Measurements from ENCODE around the gene UBE2D2.

Gene UBE2D2

DNA sequence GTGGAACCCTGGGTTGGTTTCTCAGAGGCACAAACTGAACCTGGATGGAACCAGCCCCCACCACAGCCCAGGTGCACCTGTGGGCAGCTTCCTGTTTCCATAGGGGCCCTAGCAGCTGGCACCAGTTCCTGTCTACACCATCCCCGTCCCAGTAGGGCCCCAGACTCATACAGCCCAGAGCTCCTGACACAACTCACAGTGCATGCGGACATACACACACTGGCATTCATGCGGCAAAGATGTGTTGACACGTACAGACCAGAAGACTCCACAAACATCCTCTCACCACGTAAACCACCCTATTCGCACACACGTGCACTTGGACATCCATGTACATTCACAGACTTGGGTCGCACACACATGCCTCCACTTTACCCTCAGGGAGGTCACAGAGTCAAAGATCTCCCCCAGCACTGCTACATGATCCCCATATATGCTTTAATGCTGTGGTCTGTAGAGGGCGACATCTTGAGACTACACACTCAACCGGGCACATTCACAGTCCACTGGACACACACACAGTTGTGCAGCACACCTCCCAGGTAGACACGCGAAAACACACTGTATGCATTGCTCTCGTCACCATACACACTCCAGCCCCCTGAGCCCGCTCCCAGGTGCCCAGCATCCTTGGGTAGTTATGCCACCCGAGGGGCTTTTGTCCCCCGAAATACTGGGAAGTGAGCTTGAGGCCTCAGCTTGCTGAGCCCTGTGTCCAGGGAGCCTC is 109.4 kb downstream of the UBE2D2 start:
- H3K4me1 ChIP-seq, result peaks cover 98 to 100% (median 100%) of the 10 kb centered on the region in 10 experiments
- peak overlapping the region in 10 of 11 experiments; percentile 63 to 95 (median 90); a peak in 20 of 22 replicates for H3K27ac ChIP-seq
- peak overlapping the region; percentile 26 to 73 (median 63); a peak in 18 of 20 replicates for H3K4me3 ChIP-seq
- no peaks in the 10 kb centered on the region for H3K36me3 ChIP-seq
- peak in 2 of 11 experiments; percentile 13 to 46; a peak in 1 of 22 replicates for TF ChIP-seq Cebpa-rat (IDR thresholded peaks at IDR 0.05)
- peak overlapping the region; percentile 59 to 93 (median 85); a peak in 21 of 22 replicates for H3K9ac ChIP-seq
- H3K4me2 ChIP-seq, result peak overlapping the region; percentile 94 to 100 (median 99)
- no peaks in the 10 kb centered on the region for H3K9me3 ChIP-seq (replicated peaks in 1 of 11)
- H3K27me3 ChIP-seq, result no peaks in the 10 kb centered on the region
- H4K20me1 ChIP-seq, result peaks cover 37 to 96% (median 63%) of the 10 kb centered on the region in 11 experiments; a peak in 18 of 22 replicates

DNA sequence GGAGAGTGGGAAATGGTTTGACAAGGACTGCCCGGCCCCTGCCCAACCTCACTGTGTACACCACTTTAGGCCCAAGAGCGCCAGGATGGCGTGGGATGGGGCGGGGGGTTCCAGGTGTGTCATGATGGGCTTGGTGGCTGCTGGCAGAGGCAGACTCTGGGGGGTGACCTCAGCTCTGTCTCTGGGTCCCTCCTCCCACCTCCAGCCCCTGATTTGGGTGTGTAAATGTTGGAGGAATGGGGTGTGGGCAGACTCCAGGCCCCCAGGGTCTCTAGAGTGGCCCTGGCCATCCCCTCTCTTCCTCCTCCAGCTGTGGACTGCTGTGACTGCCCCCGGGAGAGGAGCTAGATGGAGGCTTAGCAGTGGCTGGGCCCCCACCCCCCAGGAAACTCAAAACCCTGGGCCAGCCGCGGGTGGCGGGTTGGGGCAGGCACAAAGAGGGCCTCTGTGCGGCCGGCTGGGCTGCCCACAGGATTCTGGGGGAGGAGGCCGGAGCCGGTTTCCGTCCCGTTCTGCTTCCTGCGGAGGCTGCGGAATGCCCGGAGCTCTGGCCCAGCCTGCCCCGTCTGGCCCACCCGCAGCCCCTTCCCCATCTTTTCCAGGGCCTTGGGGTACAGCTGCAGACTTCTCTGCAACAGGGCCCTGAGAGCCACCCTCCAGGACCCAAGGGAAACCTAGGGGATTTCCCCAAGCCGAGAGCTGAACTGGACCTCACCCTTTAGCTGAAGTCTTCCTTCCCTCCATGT is 110.1 kb downstream of the UBE2D2 start:
- Histone ChIP-seq H3K27ac (peak overlapping the region; percentile 3 to 95 (median 90); a peak in 21 of 22 replicates), H3K27me3 (no peaks in the 10 kb centered on the region), H3K36me3 (no peaks in the 10 kb centered on the region), H3K9ac (peak overlapping the region; percentile 46 to 93 (median 85); a peak in 21 of 22 replicates), H4K20me1 (peaks cover 38 to 92% (median 59%) of the 10 kb centered on the region in 11 experiments; a peak in 17 of 22 replicates), H3K9me3 (replicated peaks in 1 of 11) (no peaks in the 10 kb centered on the region), H3K4me1 (peaks cover 93 to 97% (median 96%) of the 10 kb centered on the region in 10 experiments), H3K4me3 (peak overlapping the region; percentile 11 to 73 (median 62); a peak in 17 of 20 replicates), H3K4me2 (peak overlapping the region; percentile 94 to 100 (median 99))
- no peak for TF ChIP-seq Cebpa-rat (IDR thresholded peaks at IDR 0.05)

GRCh38 chr5:139675213-139675612 is 114.1 kb downstream of the UBE2D2 start:
- Histone ChIP-seq H3K9ac (peak overlapping the region in 5 of 11 experiments; percentile 2 to 56 (median 32); a peak in 6 of 22 replicates), H3K4me1 (peaks cover 72 to 94% (median 92%) of the 10 kb centered on the region in 10 experiments), H3K27me3 (no peaks in the 10 kb centered on the region), H3K4me2 (peak overlapping the region; percentile 5 to 100 (median 97); a peak in 21 of 22 replicates), H3K4me3 (no peak overlapping the region), H3K9me3 (replicated peaks in 1 of 11) (no peaks in the 10 kb centered on the region), H4K20me1 (peaks cover 26 to 92% (median 69%) of the 10 kb centered on the region in 11 experiments; a peak in 20 of 22 replicates), H3K27ac (peak overlapping the region in 4 of 11 experiments; percentile 17 to 95 (median 40); a peak in 2 of 22 replicates), H3K36me3 (peaks cover 0 to 11% (median 6%) of the 10 kb centered on the region in 11 experiments; a peak in 15 of 22 replicates)
- no peak for TF ChIP-seq Cebpa-rat (IDR thresholded peaks at IDR 0.05)

GRCh38 chr5:139675825-139676224 is 114.7 kb downstream of the UBE2D2 start:
- peaks cover 0 to 17% (median 12%) of the 10 kb centered on the region in 11 experiments; a peak in 18 of 22 replicates for H3K36me3 ChIP-seq
- H3K4me2 ChIP-seq, result peak overlapping the region in 10 of 11 experiments; percentile 5 to 100 (median 97); a peak in 16 of 22 replicates
- H3K27me3 ChIP-seq, result no peaks in the 10 kb centered on the region
- no peak overlapping the region for H3K4me3 ChIP-seq
- TF ChIP-seq Cebpa-rat (IDR thresholded peaks at IDR 0.05), result no peak
- peaks cover 65 to 94% (median 88%) of the 10 kb centered on the region in 10 experiments for H3K4me1 ChIP-seq
- H3K9me3 ChIP-seq (replicated peaks in 1 of 11), result no peaks in the 10 kb centered on the region
- peaks cover 26 to 95% (median 69%) of the 10 kb centered on the region in 11 experiments; a peak in 20 of 22 replicates for H4K20me1 ChIP-seq
- H3K27ac ChIP-seq, result peak overlapping the region in 4 of 11 experiments; percentile 17 to 95 (median 41); a peak in 2 of 22 replicates
- H3K9ac ChIP-seq, result peak overlapping the region in 4 of 11 experiments; percentile 3 to 56 (median 33); a peak in 2 of 22 replicates

- Histone ChIP-seq H3K4me3 (no peak overlapping the region), H3K27me3 (no peaks in the 10 kb centered on the region), H4K20me1 (peaks cover 23 to 95% (median 63%) of the 10 kb centered on the region in 11 experiments; a peak in 20 of 22 replicates), H3K9me3 (replicated peaks in 1 of 11) (no peaks in the 10 kb centered on the region), H3K9ac (no peak overlapping the region), H3K4me2 (peak overlapping the region in 6 of 11 experiments; percentile 50 to 79 (median 70); a peak in 6 of 22 replicates), H3K4me1 (peaks cover 60 to 94% (median 87%) of the 10 kb centered on the region in 10 experiments), H3K36me3 (peaks cover 0 to 23% (median 18%) of the 10 kb centered on the region in 11 experiments; a peak in 19 of 22 replicates), H3K27ac (peak overlapping the region in 2 of 11 experiments; percentile 25 to 52; a peak in 2 of 22 replicates)
- TF ChIP-seq Cebpa-rat (IDR thresholded peaks at IDR 0.05), result no peak
Measured at GRCh38 chr5:139676406-139676805, 115.3 kb downstream of the UBE2D2 start.

DNA sequence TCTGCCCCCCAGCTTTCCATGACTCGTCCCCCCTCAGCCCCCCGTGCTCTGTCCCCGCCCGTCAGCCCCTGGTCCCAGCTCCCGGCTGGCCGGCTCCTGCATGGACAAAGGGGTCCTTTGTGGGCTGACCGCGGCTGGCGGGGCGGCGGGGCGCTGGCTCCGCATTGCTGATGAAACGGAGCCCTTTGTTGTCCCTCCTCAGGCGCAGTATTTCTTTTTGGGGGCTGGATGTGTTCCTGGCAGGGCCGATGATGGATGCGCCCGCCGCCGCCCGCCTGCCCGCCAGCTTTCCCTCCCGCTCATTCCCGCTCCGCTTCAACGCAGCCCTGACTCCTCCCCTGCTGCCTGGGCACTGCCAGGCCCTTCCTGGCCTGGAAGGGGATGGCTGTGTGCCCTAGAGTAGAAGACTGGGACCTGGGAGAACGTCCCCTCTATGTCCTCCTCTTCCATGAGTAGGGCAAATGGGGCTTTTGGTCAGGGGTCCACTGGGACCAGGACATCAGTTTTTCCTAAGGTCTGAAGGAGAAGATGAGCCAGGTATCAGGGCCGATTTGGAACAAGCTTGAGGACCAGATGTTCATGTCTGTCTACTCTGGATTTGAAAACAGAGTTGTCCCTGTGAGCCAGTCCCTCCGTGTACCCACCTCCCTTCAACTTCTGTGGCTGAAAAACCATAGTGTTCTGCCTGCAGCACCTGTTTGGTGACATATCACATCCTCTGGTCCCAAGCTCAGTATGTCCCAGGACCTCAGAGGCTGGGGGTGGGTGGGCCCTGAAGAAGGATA is 116.0 kb downstream of the UBE2D2 start:
- Histone ChIP-seq H3K27me3 (no peaks in the 10 kb centered on the region), H3K9me3 (replicated peaks in 1 of 11) (no peaks in the 10 kb centered on the region), H3K27ac (peak overlapping the region in 4 of 11 experiments; percentile 25 to 71 (median 61); a peak in 5 of 22 replicates), H3K4me3 (no peak overlapping the region), H3K4me1 (peaks cover 52 to 94% (median 86%) of the 10 kb centered on the region in 10 experiments), H3K4me2 (peak overlapping the region in 10 of 11 experiments; percentile 46 to 79 (median 64); a peak in 17 of 22 replicates), H3K36me3 (peaks cover 0 to 29% (median 22%) of the 10 kb centered on the region in 11 experiments; a peak in 19 of 22 replicates), H3K9ac (peak overlapping the region in 3 of 11 experiments; percentile 24 to 41 (median 32); a peak in 5 of 22 replicates), H4K20me1 (peaks cover 19 to 94% (median 62%) of the 10 kb centered on the region in 11 experiments; a peak in 19 of 22 replicates)
- no peak for TF ChIP-seq Cebpa-rat (IDR thresholded peaks at IDR 0.05)
